H1 (cell line): ENCODE data around the gene BOLA1. TPM values are rescaled to one million over a fixed set of nuclear protein-coding genes. Genes with fewer than 3 reads are reported as not detected.

Experiments used
- ASH2L ChIP-seq: fragments of 200-600, 300-600 bp; sonication (generic); IDR thresholded peaks from one replicate; pipeline ENCODE4 v1.7.1; 2017; ENCODE audit warnings: low read length
- BCL11A ChIP-seq, 2 experiments: IDR thresholded peaks; one replicate each; pipeline ENCODE4 v1.6.1; 2011; ENCODE audit warnings: low read depth in 2 of 2, low read length in 2 of 2, mild to moderate bottlenecking in 2 of 2
- CBX5 ChIP-seq: fragments of 300-800, 300-1000 bp; sonication (generic); IDR thresholded peaks from 2 replicates; pipeline ENCODE4 v1.7.1; 2016; ENCODE audit warnings: antibody characterized with exemption, low read length, low read depth
- CBX8 ChIP-seq: fragments of 300-800, 300-1000 bp; sonication (generic); IDR thresholded peaks from 2 replicates; pipeline ENCODE4 v1.7.1; 2016; ENCODE audit warnings: low read depth, low read length, borderline replicate concordance
- CHD2 ChIP-seq: IDR thresholded peaks from 2 replicates; pipeline ENCODE4 v1.6.1; 2012; ENCODE audit warnings: low read length, improper control_type of control experiment
- CREB1 ChIP-seq: IDR thresholded peaks from 2 replicates; pipeline ENCODE4 v1.6.1; 2012; ENCODE audit warnings: inconsistent platforms
- CTBP2 ChIP-seq: IDR thresholded peaks from 2 replicates; pipeline ENCODE4 v1.7.0; 2011; ENCODE audit warnings: borderline replicate concordance, mild to moderate bottlenecking, moderate library complexity, mixed read lengths, low read length; ENCODE audit not compliant: insufficient read depth, insufficient read length
- EGR1 ChIP-seq: IDR thresholded peaks from 2 replicates; pipeline ENCODE4 v1.6.1; 2011; ENCODE audit warnings: low read depth, low read length, borderline replicate concordance
- MAFK ChIP-seq: IDR thresholded peaks from 2 replicates; pipeline ENCODE4 v1.6.1; 2012; ENCODE audit warnings: low read depth, mild to moderate bottlenecking, improper control_type of control experiment, low read length
- NANOG ChIP-seq: IDR thresholded peaks from 2 replicates; pipeline ENCODE4 v1.6.1; 2011; ENCODE audit warnings: low read length, low read depth, mild to moderate bottlenecking, inconsistent platforms; ENCODE audit not compliant: insufficient read depth, poor library complexity, severe bottlenecking
- PHF8 ChIP-seq: fragments of 200-600 bp; sonication (generic); conservative IDR thresholded peaks from 2 replicates; pipeline ENCODE4 v1.7.1; 2012; ENCODE audit warnings: low read depth, mild to moderate bottlenecking, inconsistent platforms, low read length, moderate library complexity
- POLR2A ChIP-seq, 2 experiments: IDR thresholded peaks; 1 replicate in 1 of 2; 2 replicates in 1 of 2; pipeline ENCODE4 v1.6.1; 2011; ENCODE audit warnings: low read depth in 2 of 2, low read length in 2 of 2, mild to moderate bottlenecking in 2 of 2; ENCODE audit errors: control extremely low read depth in 1 of 2
- RAD21 ChIP-seq, 2 experiments: IDR thresholded peaks in 1 of 2; conservative IDR thresholded peaks in 1 of 2; 2 replicates each; pipeline ENCODE4 v1.6.1; 2011; ENCODE audit warnings: low read depth in 2 of 2, low read length in 2 of 2, improper control_type of control experiment in 1 of 2, inconsistent platforms in 1 of 2, mild to moderate bottlenecking in 1 of 2, moderate library complexity in 1 of 2
- RBBP5 ChIP-seq: IDR thresholded peaks from 2 replicates; pipeline ENCODE4 v1.7.1; 2012; ENCODE audit warnings: low read depth, mild to moderate bottlenecking, inconsistent platforms, low read length, moderate library complexity, borderline replicate concordance
- RXRA ChIP-seq: IDR thresholded peaks from 2 replicates; pipeline ENCODE4 v1.6.1; 2011; ENCODE audit warnings: low read depth, mild to moderate bottlenecking, low read length, moderate library complexity; ENCODE audit not compliant: insufficient read depth
- SIN3A ChIP-seq, 2 experiments: IDR thresholded peaks in 1 of 2; conservative IDR thresholded peaks in 1 of 2; 2 replicates each; pipeline ENCODE4 v1.6.1; 2011 to 2012; ENCODE audit warnings: low read length in 2 of 2, improper control_type of control experiment in 1 of 2, low read depth in 1 of 2, mild to moderate bottlenecking in 1 of 2
- SIX5 ChIP-seq: IDR thresholded peaks from 2 replicates; pipeline ENCODE4 v1.6.1; 2011; ENCODE audit warnings: mild to moderate bottlenecking, low read depth, low read length
- SP1 ChIP-seq: IDR thresholded peaks from 2 replicates; pipeline ENCODE4 v1.6.1; 2011; ENCODE audit warnings: low read depth, low read length
- YY1 ChIP-seq: IDR thresholded peaks from 2 replicates; pipeline ENCODE4 v1.6.1; 2011; ENCODE audit warnings: low read depth, mild to moderate bottlenecking, low read length
- polyA plus RNA-seq, 7 experiments: library from polyadenylated mRNA; depleted of rRNA in 3 of 7; stranded (reverse) in 5 of 7; unstranded in 2 of 7; fragments of >200 nt in 5 of 7; fragments of 200-250 nt in 2 of 7; gene quantifications; 1 replicate in 5 of 7; 2 replicates in 1 of 7; 4 replicates in 1 of 7; pipeline versions ENCODE4 v1.2.1 to v1.2.3, GENCODE V29; 2011 to 2013; ENCODE audit warnings: missing spikeins in 2 of 7, mixed read lengths in 2 of 7
- total RNA-seq: library from RNA; stranded (reverse); fragmentation: NEBNext Ultra II Directional; extraction: Animal tissue kit (Norgen Biotek cat#: 25700); gene quantifications from 2 replicates; pipeline ENCODE4 v1.2.1, GENCODE V29; 2021
- TF ChIP-seq, protein P1 (sequence below): IDR thresholded peaks from 2 replicates; pipeline ENCODE4 v1.6.1; 2011; ENCODE audit warnings: low read length, improper control_type of control experiment
- TF ChIP-seq, protein P2 (sequence below): IDR thresholded peaks from 2 replicates; pipeline ENCODE4 v1.6.1; 2011; ENCODE audit warnings: low read depth, mild to moderate bottlenecking, low read length; ENCODE audit not compliant: insufficient read depth

BOLA1 gene
- total and polyA plus RNA-seq, 2 of the 8 experiments (the other 6 are each of a cell fraction or from before 2014, with no cell fraction given): 8.1 to 15.4 TPM

DNA sequence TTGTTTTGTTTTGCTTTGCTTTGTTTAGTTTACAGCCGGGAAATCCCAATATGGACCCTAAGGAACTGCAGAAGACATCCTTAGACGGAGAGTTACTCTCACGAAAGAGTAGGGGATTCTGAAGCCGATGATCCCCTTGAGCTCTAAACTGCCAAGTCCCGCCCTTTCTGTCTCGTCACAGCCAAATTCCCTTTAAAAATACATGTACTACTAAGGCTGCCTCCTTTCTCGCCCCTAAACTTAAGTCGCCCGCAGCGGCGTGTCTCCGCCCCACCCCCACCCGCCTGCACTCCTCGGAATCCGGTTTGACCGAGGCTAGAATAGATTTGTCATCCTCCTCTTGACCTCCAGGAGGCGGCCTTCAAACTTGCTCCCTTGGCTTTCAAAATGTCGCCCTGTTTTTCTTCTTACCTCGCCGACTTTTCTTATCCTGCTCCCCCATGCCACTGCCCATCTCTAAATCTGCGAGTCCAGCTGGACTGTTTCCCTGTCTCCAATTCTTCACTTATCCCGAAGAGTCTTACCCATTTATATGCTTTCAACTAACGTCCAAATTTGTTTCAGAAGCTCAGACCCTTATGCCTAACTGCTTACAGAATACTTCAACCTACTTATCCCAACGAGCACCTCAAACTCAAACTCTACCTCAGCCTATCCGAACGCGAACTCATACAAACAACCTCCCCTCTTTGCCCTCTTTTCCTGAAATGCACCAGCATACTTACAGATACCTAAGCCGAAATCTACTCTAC is 10.9 kb upstream of the BOLA1 start (continued):
- no peak for TF ChIP-seq SIX5
- TF ChIP-seq BCL11A (IDR thresholded peaks at IDR 0.05; ENCODE audit: low read depth in 2 of 2, low read length in 2 of 2): no peak
- no peak for TF ChIP-seq CBX5
- no peak for TF ChIP-seq NANOG
- peak; percentile 50 to 61; a peak in 3 of 4 replicates for TF ChIP-seq RAD21 (IDR thresholded peaks at IDR 0.05 in 1 of 2, conservative IDR thresholded peaks at IDR 0.05 in 1 of 2; ENCODE audit: low read depth in 2 of 2, low read length in 2 of 2)
- peak in 1 of 2 experiments; percentile 90; a peak in 2 of 4 replicates for TF ChIP-seq SIN3A (conservative IDR thresholded peaks at IDR 0.05 in 1 of 2, IDR thresholded peaks at IDR 0.05 in 1 of 2; ENCODE audit: low read depth in 1 of 2, low read length in 2 of 2)
- TF ChIP-seq PHF8: no peak; the same call in 1 of the 2 replicates
- no peak for TF ChIP-seq CBX8
- TF ChIP-seq ASH2L: peak; percentile 90
- TF ChIP-seq POLR2A (IDR thresholded peaks at IDR 0.05; ENCODE audit: control extremely low read depth in 1 of 2, low read depth in 2 of 2, low read length in 2 of 2): peak in 1 of 2 experiments; percentile 95; a peak in 2 of 3 replicates
- no peak; the same call in 1 of the 2 replicates for TF ChIP-seq EGR1
- TF ChIP-seq, protein P1, sequence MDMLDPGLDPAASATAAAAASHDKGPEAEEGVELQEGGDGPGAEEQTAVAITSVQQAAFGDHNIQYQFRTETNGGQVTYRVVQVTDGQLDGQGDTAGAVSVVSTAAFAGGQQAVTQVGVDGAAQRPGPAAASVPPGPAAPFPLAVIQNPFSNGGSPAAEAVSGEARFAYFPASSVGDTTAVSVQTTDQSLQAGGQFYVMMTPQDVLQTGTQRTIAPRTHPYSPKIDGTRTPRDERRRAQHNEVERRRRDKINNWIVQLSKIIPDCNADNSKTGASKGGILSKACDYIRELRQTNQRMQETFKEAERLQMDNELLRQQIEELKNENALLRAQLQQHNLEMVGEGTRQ: no peak
- TF ChIP-seq SP1: peak; percentile 81
- peak; percentile 86; the same call in 1 of the 2 replicates for TF ChIP-seq RBBP5
- peak; percentile 74 for TF ChIP-seq CREB1
- TF ChIP-seq MAFK: no peak
- TF ChIP-seq, protein P2, sequence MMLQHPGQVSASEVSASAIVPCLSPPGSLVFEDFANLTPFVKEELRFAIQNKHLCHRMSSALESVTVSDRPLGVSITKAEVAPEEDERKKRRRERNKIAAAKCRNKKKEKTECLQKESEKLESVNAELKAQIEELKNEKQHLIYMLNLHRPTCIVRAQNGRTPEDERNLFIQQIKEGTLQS: no peak
- no peak for TF ChIP-seq RXRA
- TF ChIP-seq CHD2: peak; percentile 66; the same call in 1 of the 2 replicates
- TF ChIP-seq CTBP2: no peak
- TF ChIP-seq YY1: peak; percentile 91
